C4-2B (cell line): ENCODE measurements around the gene MYOCD.

ENCODE experiments used
- ZFX ChIP-seq: fragments of 450-650 bp; IDR thresholded peaks from 2 replicates; pipeline ENCODE4 v1.6.1; 2017
- TF ChIP-seq, protein P1 (sequence below): fragments of 450-650 bp; conservative IDR thresholded peaks from 2 replicates; pipeline ENCODE4 v1.5.1; 2017; ENCODE audit warnings: mild to moderate bottlenecking

DNA sequence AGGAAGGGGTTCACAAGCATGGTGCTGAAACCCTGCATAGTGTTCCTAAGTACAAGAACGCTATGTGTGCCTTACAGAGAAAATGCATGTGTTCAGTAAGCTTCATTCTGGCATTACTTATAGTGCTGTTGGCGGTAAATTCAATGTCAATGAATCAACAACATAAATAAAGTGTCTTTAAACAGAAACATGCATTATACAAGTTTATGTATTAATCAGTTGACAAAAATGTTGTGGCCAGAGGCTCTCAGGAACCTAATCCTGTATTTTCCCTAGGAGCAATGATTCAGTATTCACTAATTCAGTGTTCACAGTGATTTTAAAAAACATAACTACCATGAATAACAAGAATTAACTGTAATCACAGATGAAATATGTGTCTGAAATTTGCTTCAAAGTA is 47.1 kb upstream of the MYOCD start:
- TF ChIP-seq, protein P1, sequence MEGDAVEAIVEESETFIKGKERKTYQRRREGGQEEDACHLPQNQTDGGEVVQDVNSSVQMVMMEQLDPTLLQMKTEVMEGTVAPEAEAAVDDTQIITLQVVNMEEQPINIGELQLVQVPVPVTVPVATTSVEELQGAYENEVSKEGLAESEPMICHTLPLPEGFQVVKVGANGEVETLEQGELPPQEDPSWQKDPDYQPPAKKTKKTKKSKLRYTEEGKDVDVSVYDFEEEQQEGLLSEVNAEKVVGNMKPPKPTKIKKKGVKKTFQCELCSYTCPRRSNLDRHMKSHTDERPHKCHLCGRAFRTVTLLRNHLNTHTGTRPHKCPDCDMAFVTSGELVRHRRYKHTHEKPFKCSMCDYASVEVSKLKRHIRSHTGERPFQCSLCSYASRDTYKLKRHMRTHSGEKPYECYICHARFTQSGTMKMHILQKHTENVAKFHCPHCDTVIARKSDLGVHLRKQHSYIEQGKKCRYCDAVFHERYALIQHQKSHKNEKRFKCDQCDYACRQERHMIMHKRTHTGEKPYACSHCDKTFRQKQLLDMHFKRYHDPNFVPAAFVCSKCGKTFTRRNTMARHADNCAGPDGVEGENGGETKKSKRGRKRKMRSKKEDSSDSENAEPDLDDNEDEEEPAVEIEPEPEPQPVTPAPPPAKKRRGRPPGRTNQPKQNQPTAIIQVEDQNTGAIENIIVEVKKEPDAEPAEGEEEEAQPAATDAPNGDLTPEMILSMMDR: no peak
- no peak for TF ChIP-seq ZFX
